ENCODE data around the gene SLC26A8.
A peak's percentile ranks its signal among the peaks of the same experiment; 100 is the strongest.
"Not testable (repeated sequence)": the region's sequence is repeated elsewhere in the genome, so short reads cannot be mapped to it uniquely, and the experiment has no call there.

SLC26A8 gene

GRCh38 chr6:35926509-35927215 lies 97.8 kb downstream of the SLC26A8 start:
- Histone ChIP-seq H3K27ac (ENCODE audit: low read depth, low read length) (no peak overlapping the region), H3K9ac (ENCODE audit: low read length) (no peak overlapping the region), H3K4me1 (ENCODE audit: control insufficient read depth, insufficient read depth, low read length) (peaks cover 8% of the 10 kb centered on the region), H3K9me3 (ENCODE audit: control insufficient read depth, insufficient read depth, low read depth, low read length) (no peaks in the 10 kb centered on the region), H3K36me3 (ENCODE audit: control insufficient read depth, insufficient read depth, low read length) (no peaks in the 10 kb centered on the region), H3K27me3 (ENCODE audit: control insufficient read depth, insufficient read depth, low read length) (no peaks in the 10 kb centered on the region), H3K4me3 (ENCODE audit: low read depth, low read length) (no peak overlapping the region)

GRCh38 chr6:35925961-35926360 lies 98.5 kb downstream of the SLC26A8 start:
- Histone ChIP-seq H3K9me3 (ENCODE audit: control insufficient read depth, insufficient read depth, low read depth, low read length) (no peaks in the 10 kb centered on the region), H3K36me3 (ENCODE audit: control insufficient read depth, insufficient read depth, low read length) (no peaks in the 10 kb centered on the region), H3K4me1 (ENCODE audit: control insufficient read depth, insufficient read depth, low read length) (peaks cover 13% of the 10 kb centered on the region), H3K27me3 (ENCODE audit: control insufficient read depth, insufficient read depth, low read length) (no peaks in the 10 kb centered on the region), H3K27ac (ENCODE audit: low read depth, low read length) (no peak overlapping the region), H3K9ac (ENCODE audit: low read length) (no peak overlapping the region), H3K4me3 (ENCODE audit: low read depth, low read length) (no peak overlapping the region)

GRCh38 chr6:35924146-35924545 lies 100.3 kb downstream of the SLC26A8 start:
- Histone ChIP-seq H3K27ac (ENCODE audit: low read depth, low read length) (no peak overlapping the region), H3K4me3 (ENCODE audit: low read depth, low read length) (no peak overlapping the region), H3K27me3 (ENCODE audit: control insufficient read depth, insufficient read depth, low read length) (no peaks in the 10 kb centered on the region), H3K4me1 (ENCODE audit: control insufficient read depth, insufficient read depth, low read length) (peaks cover 8% of the 10 kb centered on the region; the same call in 1 of the 2 replicates), H3K36me3 (ENCODE audit: control insufficient read depth, insufficient read depth, low read length) (0 out of 2 replicates have a peak, but pooled peaks cover 1% of the 10 kb centered on the region), H3K9me3 (ENCODE audit: control insufficient read depth, insufficient read depth, low read depth, low read length) (no peaks in the 10 kb centered on the region), H3K9ac (ENCODE audit: low read length) (no peak overlapping the region)

GRCh38 chr6:35922139-35922554 lies 102.3 kb downstream of the SLC26A8 start:
- peaks cover 22% of the 10 kb centered on the region for H3K4me1 ChIP-seq (ENCODE audit: control insufficient read depth, insufficient read depth, low read length)
- no peaks in the 10 kb centered on the region for H3K27me3 ChIP-seq (ENCODE audit: control insufficient read depth, insufficient read depth, low read length)
- no peaks in the 10 kb centered on the region for H3K9me3 ChIP-seq (ENCODE audit: control insufficient read depth, insufficient read depth, low read depth, low read length)
- H3K27ac ChIP-seq (ENCODE audit: low read depth, low read length) = no peak overlapping the region
- no peak overlapping the region for H3K9ac ChIP-seq (ENCODE audit: low read length)
- H3K4me3 ChIP-seq (ENCODE audit: low read depth, low read length) = 0 out of 2 replicates have a peak overlapping the region, but pooled peaks have one; percentile 23
- H3K36me3 ChIP-seq (ENCODE audit: control insufficient read depth, insufficient read depth, low read length) = peaks cover 12% of the 10 kb centered on the region

GRCh38 chr6:35920793-35921732 lies 103.4 kb downstream of the SLC26A8 start, which contains the start of gene SRPK1:
SRPK1 (minus strand) TSS chr6:35921098; CDS start chr6:35921056, 42 bp downstream.
- Histone ChIP-seq H3K9me3 (ENCODE audit: control insufficient read depth, insufficient read depth, low read depth, low read length) (no peaks in the 10 kb centered on the region), H3K27me3 (ENCODE audit: control insufficient read depth, insufficient read depth, low read length) (no peaks in the 10 kb centered on the region), H3K36me3 (ENCODE audit: control insufficient read depth, insufficient read depth, low read length) (peaks cover 23% of the 10 kb centered on the region), H3K27ac (ENCODE audit: low read depth, low read length) (peak within 1 kb of the TSS; percentile 82), H3K9ac (ENCODE audit: low read length) (peak within 1 kb of the TSS; percentile 89), H3K4me3 (ENCODE audit: low read depth, low read length) (peak within 1 kb of the TSS; percentile 79), H3K4me1 (ENCODE audit: control insufficient read depth, insufficient read depth, low read length) (peaks cover 22% of the 10 kb centered on the region)

- Histone ChIP-seq H3K27ac (ENCODE audit: low read depth, low read length) (peak overlapping the region; percentile 15; the same call in 1 of the 2 replicates), H3K27me3 (ENCODE audit: control insufficient read depth, insufficient read depth, low read length) (no peaks in the 10 kb centered on the region), H3K9ac (ENCODE audit: low read length) (peak overlapping the region; percentile 84), H3K4me1 (ENCODE audit: control insufficient read depth, insufficient read depth, low read length) (peaks cover 22% of the 10 kb centered on the region), H3K9me3 (ENCODE audit: control insufficient read depth, insufficient read depth, low read depth, low read length) (no peaks in the 10 kb centered on the region), H3K4me3 (ENCODE audit: low read depth, low read length) (peak overlapping the region; percentile 79), H3K36me3 (ENCODE audit: control insufficient read depth, insufficient read depth, low read length) (peaks cover 30% of the 10 kb centered on the region)
These were observed 104.4 kb downstream of the SLC26A8 start for GRCh38 chr6:35919827-35920751.

GRCh38 chr6:35919085-35919826 lies 105.2 kb downstream of the SLC26A8 start:
- Histone ChIP-seq H3K9me3 (ENCODE audit: control insufficient read depth, insufficient read depth, low read depth, low read length) (no peaks in the 10 kb centered on the region), H3K4me3 (ENCODE audit: low read depth, low read length) (peak overlapping the region; percentile 79), H3K27me3 (ENCODE audit: control insufficient read depth, insufficient read depth, low read length) (no peaks in the 10 kb centered on the region), H3K9ac (ENCODE audit: low read length) (peak overlapping the region; percentile 84), H3K36me3 (ENCODE audit: control insufficient read depth, insufficient read depth, low read length) (peaks cover 36% of the 10 kb centered on the region), H3K27ac (ENCODE audit: low read depth, low read length) (peak overlapping the region; percentile 15; the same call in 1 of the 2 replicates), H3K4me1 (ENCODE audit: control insufficient read depth, insufficient read depth, low read length) (peaks cover 22% of the 10 kb centered on the region)

- H3K9ac ChIP-seq (ENCODE audit: low read length); H3K27ac ChIP-seq (ENCODE audit: low read depth, low read length); H3K9me3 ChIP-seq (ENCODE audit: control insufficient read depth, insufficient read depth, low read depth, low read length); H3K4me3 ChIP-seq (ENCODE audit: low read depth, low read length); H3K27me3 ChIP-seq (ENCODE audit: control insufficient read depth, insufficient read depth, low read length): not testable (repeated sequence)
- H3K4me1 ChIP-seq (ENCODE audit: control insufficient read depth, insufficient read depth, low read length) = peaks cover 19% of the 10 kb centered on the region
- H3K36me3 ChIP-seq (ENCODE audit: control insufficient read depth, insufficient read depth, low read length) = peaks cover 54% of the 10 kb centered on the region
These were observed 107.5 kb downstream of the SLC26A8 start for GRCh38 chr6:35916893-35917292.

GRCh38 chr6:35916056-35916455 lies 108.4 kb downstream of the SLC26A8 start:
- Histone ChIP-seq H3K27ac (ENCODE audit: low read depth, low read length) (no peak overlapping the region), H3K36me3 (ENCODE audit: control insufficient read depth, insufficient read depth, low read length) (peaks cover 63% of the 10 kb centered on the region), H3K9me3 (ENCODE audit: control insufficient read depth, insufficient read depth, low read depth, low read length) (peaks cover 17% of the 10 kb centered on the region), H3K27me3 (ENCODE audit: control insufficient read depth, insufficient read depth, low read length) (no peaks in the 10 kb centered on the region), H3K9ac (ENCODE audit: low read length) (no peak overlapping the region), H3K4me1 (ENCODE audit: control insufficient read depth, insufficient read depth, low read length) (peaks cover 14% of the 10 kb centered on the region), H3K4me3 (ENCODE audit: low read depth, low read length) (no peak overlapping the region)

GRCh38 chr6:35914536-35914935 lies 109.9 kb downstream of the SLC26A8 start:
- Histone ChIP-seq H3K27me3 (ENCODE audit: control insufficient read depth, insufficient read depth, low read length) (no peaks in the 10 kb centered on the region), H3K9ac (ENCODE audit: low read length) (no peak overlapping the region), H3K36me3 (ENCODE audit: control insufficient read depth, insufficient read depth, low read length) (peaks cover 78% of the 10 kb centered on the region), H3K4me1 (ENCODE audit: control insufficient read depth, insufficient read depth, low read length) (peaks cover 14% of the 10 kb centered on the region), H3K9me3 (ENCODE audit: control insufficient read depth, insufficient read depth, low read depth, low read length) (peaks cover 31% of the 10 kb centered on the region), H3K27ac (ENCODE audit: low read depth, low read length) (no peak overlapping the region), H3K4me3 (ENCODE audit: low read depth, low read length) (no peak overlapping the region)
